Natural killer cell (primary cell): ENCODE results near the gene NOX1. TPM values are rescaled to one million over a fixed set of nuclear protein-coding genes. Genes with fewer than 3 reads are reported as not detected.

Source experiments
- total RNA-seq, 4 donors: library from RNA; stranded (reverse); fragments of 120-200 nt in 1 of 4; gene quantifications; one replicate each; pipeline versions ENCODE4 v1.2.3 to v1.2.4, GENCODE V29; 2013 to 2022

NOX1 gene
- total RNA-seq, 3 donors from 2014 or later (not counting 1 experiment from before 2014, with no cell fraction given): not detected

Other genes starting within 250 kb of the NOX1 start
- gene TSPAN6, start 237.6 kb downstream of the NOX1 start, total RNA-seq: not detected
- not detected for gene SRPX2, start 230.2 kb downstream of the NOX1 start, total RNA-seq
- under 1 TPM in 2 of 3 donors, not detected in 1; 0.30 to 0.85 TPM for gene SYTL4, start 142.2 kb downstream of the NOX1 start, total RNA-seq
- gene CSTF2, start 54.0 kb downstream of the NOX1 start, total RNA-seq: 1 to 10 TPM; 6.6 to 9.5 (median 8.3) TPM
- under 1 TPM in 2 of 3 donors, not detected in 1; 0.20 to 0.38 TPM for gene XKRX, start 54.6 kb upstream of the NOX1 start, total RNA-seq
- not detected for gene ARL13A, start 95.3 kb upstream of the NOX1 start, total RNA-seq
- 10 to 100 TPM; 31.2 to 37.1 (median 36.7) TPM for gene TRMT2B, start 177.8 kb upstream of the NOX1 start, total RNA-seq
- gene TMEM35A, start 204.5 kb upstream of the NOX1 start, total RNA-seq: not detected
- 1 to 10 TPM; 1.0 to 1.6 (median 1.2) TPM for gene CENPI, start 223.8 kb upstream of the NOX1 start, total RNA-seq